ENCODE results near the gene FANCB. TPM values are rescaled to one million over a fixed set of nuclear protein-coding genes. Genes with fewer than 3 reads are reported as not detected.

Gene FANCB
- total and polyA plus RNA-seq, 4 donors, result 0.07 to 6.2 (median 0.29) TPM

- Histone ChIP-seq H3K4me3 (ENCODE audit: low read depth in 1 of 3, low read length in 3 of 3) (no peak overlapping the region), H3K27ac (ENCODE audit: low read depth in 1 of 2, low read length in 2 of 2) (no peak overlapping the region), H3K4me1 (ENCODE audit: control insufficient read depth in 4 of 4, insufficient read depth in 4 of 4, low read length in 3 of 4) (no peaks in the 10 kb centered on the region), H3K36me3 (ENCODE audit: control insufficient read depth in 4 of 4, insufficient read depth in 3 of 4, low read depth in 1 of 4, low read length in 3 of 4) (no peaks in the 10 kb centered on the region), H3K9me3 (ENCODE audit: control insufficient read depth in 4 of 4, low read length in 3 of 4) (no peaks in the 10 kb centered on the region), H3K27me3 (ENCODE audit: control insufficient read depth in 4 of 4, insufficient read depth in 4 of 4, low read length in 3 of 4) (no peaks in the 10 kb centered on the region), H3K9ac (ENCODE audit: low read depth in 1 of 2, low read length in 2 of 2) (no peak overlapping the region)
- WGBS, result 78% methylated on average over 3 of the region's 3 CpGs
- no peak for TF ChIP-seq RAD21 (IDR thresholded peaks at IDR 0.05)
- no peak for TF ChIP-seq YY1 (IDR thresholded peaks at IDR 0.05)
- no peak for DNase-seq (ENCODE audit: low spot score)
Observed at GRCh38 chrX:14798805-14799397, 74.0 kb downstream of the FANCB start.

Other genes starting within 250 kb of the FANCB start
- gene MOSPD2, start 352 bp upstream of the FANCB start, total RNA-seq, result 1 to 10 TPM; 6.1 to 9.1 TPM
- gene MOSPD2, start 352 bp upstream of the FANCB start, polyA plus RNA-seq, result 1 to 10 TPM; 3.0 to 3.6 TPM

Data from liver (tissue), 9 donors.